Stimulated activated naive CD8-positive, alpha-beta T cell treated with anti-CD3 and anti-CD28 coated beads, Interleukin-15, Interleukin-2, amounts not matched to agents 100 U/mL and 50 U/mL, for 24 hours (primary cell): ENCODE data around the gene STX3.
"Not testable (repeated sequence)": the region's sequence is repeated elsewhere in the genome, so short reads cannot be mapped to it uniquely, and the experiment has no call there.

Source experiments
- ATAC-seq: fragments of 150-1000 bp; cut with Tn5 transposase; one replicate; pipeline ENCODE4 v1.10.0; 2021
- DNase-seq: peaks from one replicate; pipeline ENCODE4 v3.0.0; 2021

Gene STX3

DNA sequence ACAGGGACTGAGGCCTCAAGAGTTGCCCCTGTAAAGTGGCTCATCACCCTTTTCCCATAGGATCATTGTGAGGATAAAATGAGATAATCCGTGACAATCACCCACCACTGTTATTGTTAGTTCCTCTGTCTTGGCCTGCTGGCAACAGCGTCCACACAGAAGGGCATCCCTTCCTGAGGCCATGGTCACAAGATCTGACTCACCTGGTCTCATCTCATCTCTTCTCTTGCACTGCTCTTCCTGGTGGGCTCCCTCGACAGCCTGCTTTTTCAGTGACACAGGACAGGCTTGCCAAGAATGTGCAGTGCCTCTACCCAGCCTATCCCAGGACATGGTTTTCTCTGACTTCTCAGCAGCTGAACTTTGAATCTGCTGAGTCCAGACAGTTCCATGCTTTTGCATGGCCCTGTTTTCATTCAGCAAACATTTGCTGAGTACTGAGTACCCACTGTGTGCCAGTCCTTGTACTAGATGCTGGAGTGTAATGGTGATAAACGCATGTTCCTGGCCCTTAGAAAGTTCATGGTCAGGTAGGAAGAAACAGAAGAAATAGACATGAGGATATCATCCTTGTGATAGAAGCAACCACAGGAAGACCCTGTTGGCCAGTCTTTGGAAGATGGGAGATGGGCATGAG, 3.3 kb downstream of the STX3 start:
- ATAC-seq (no peak), DNase-seq (no peak)

DNA sequence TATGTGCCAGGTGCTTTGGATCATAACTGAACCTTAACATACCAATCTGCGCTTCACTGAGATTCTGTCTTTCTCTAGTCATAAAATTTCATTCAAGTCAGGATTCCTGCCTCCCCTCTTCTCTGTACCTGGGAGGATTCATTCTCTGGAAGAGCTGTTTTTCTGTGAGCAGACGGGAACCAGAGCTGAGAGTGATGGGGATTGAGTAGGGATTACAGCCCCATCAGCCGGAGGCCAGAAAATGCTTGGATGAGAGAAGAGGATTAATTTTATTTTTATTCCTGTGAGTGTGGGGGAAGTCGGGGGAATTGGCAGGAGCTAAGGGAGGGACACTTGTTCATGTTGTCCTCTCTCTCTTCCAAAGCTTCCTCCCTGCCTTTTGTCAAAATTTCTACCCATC, 4.7 kb downstream of the STX3 start:
- DNase-seq: no peak
- ATAC-seq: no peak

DNA sequence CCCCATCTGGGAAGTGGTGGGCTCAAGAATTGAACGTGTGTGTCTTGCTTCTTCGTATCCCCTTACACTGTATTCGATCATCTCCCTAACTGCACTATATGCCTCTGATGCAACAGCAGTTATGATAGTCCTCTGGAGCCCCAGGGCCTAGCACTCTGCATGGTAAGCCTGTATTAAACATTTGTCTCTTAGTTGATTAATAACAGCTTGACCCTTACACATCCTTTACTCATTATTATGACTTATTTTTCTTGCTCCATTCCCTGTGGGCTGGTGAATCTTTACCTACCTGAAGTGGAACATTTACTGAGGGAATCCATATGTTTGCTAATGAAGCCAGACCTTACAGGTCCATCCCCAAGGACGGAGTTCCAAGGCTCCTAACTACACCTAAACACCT, 5.6 kb downstream of the STX3 start:
- ATAC-seq (no peak), DNase-seq (no peak)

DNA sequence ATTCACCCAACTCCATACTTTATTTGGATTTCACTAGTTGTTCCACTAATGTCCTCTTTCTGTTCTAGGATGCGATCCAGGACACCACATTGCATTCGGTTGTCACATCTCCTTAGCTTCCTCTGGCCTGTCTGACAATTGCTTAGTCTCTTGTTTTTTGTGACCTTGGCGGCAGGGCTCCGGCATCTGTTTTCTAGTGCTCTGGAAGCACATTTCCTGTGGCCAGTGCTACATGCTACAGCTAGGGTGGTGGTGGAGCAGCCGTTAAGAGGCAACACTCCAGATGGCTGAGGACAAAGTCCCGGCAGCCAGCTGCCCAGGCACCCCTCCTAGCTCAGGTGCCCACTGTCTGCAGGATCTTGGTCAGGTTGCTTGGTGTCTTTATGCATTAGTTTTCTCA, 6.8 kb downstream of the STX3 start:
- DNase-seq (no peak), ATAC-seq (no peak)

DNA sequence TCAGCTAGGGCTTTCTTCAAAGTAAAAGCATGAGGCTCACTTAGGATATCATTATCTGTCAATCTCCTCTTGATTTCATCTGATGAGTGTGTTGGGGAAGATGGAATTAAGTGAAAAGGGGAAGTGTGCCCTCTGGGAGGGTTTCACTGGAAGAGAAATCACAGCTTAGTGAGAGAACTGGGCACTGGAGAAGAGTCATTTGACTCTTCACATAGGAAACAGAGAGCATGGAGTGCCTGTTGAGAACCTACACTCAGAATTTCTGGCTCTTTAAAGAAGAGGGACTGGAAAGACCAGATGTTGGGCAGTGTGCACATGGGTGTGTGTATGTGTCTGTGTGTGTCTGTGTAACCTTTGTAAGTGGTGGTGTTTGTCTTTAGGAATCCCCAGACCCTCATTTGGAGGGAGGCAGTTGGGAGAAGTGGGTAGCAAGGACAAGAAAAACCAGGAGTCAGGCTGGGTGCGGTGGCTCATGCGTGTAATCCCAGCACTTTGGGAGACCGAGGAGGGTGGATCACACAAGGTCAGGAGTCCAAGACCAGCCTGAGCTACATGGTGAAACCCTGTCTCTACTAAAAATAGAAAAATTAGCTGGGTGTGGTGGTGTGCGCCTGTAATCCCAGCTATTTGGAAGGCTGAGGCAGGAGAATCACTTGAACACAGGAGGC, 10.0 kb downstream of the STX3 start:
- DNase-seq (no peak), ATAC-seq (no peak)

DNA sequence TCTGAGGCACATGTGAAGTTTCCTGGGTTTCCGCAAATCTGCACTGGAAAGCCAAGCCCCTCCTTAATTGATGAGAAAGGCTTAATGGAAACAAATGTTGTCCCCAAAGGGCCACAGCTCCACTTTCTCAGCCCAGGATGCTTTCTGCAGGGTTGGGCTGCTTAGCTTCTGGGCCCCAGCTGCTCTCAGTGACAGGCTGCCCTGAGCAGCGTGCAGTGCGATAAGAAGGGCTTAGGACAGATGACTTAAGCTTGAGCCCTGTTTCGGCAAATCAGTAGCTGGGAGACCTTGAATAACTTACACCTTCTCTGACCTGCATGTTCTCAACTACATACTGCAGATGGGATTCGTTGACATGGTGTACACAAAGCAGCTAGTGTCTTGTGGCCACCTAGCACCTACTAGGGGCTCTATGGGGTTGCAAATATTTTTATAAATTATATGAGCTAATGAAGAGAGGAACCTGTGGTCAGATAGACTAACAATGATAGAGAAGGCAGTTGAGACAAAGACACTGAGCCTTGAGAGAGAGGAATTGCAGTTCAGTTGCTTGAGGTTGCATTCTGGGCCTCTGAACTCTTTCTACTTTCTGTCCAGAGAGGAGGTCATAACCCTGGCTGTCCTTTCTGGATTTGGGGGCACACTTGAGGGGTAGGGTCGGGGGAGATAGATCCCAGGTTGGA, 11.5 kb downstream of the STX3 start:
- ATAC-seq: no peak
- no peak for DNase-seq

DNA sequence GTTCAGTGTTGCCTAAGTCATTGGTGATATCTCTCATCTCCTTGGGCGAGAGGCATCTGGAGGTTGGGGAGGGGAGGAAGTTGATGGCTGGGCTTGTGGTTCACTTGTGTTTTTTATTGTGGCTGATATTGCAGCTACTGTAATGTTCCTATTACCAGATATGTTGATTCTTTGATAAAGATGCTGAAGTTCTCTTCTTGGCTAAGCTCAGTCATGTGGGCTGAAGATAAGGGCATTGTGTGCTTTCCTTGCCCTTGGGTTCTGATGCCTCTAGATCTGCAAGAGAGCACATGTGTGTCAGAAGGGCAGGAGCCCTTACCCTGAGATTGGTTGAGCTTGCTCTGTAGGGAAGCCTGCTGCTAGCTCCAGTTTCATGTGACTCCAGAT, 12.0 kb downstream of the STX3 start:
- DNase-seq (no peak), ATAC-seq (peak; percentile 32)

DNA sequence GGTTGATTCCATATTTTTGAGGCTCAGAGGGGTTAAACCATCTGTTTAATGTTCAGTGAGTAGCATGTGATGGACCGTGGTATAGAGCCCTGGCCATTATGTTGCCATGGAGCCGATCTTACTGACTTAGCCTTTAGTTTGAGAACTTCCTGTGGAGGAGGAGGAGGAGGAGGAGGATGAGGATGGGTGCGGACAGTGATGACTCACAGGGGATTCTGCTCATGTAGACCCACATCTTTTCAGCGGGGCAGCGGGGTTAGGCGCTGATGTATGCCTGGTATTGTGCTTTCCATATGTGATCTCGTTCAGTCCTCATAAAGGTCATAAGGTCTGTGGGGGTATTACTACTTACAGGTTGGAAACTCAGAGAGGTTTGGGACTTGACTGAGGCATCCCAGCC, 13.9 kb downstream of the STX3 start:
- ATAC-seq: no peak
- DNase-seq: no peak

DNA sequence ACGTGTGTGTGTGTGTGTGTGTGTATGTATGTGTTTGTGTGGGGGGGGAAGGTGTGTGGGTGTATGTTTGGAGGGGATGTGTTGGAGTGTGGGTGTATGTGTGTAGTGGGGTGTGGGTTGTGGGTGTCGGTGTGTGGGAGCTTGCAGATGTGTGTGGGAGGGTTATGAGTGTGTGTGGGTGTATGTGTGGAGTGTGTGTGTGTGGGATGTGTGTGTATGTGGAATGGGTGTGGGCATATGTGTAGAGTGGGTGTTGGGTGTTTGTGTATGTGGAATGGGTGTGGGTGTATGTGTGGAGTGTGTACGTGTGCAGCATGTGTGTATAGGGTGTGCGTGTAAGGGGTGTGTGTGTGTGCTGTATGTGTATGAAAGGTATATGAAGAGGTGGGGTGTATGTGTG, 14.7 kb downstream of the STX3 start:
- ATAC-seq: no peak

DNA sequence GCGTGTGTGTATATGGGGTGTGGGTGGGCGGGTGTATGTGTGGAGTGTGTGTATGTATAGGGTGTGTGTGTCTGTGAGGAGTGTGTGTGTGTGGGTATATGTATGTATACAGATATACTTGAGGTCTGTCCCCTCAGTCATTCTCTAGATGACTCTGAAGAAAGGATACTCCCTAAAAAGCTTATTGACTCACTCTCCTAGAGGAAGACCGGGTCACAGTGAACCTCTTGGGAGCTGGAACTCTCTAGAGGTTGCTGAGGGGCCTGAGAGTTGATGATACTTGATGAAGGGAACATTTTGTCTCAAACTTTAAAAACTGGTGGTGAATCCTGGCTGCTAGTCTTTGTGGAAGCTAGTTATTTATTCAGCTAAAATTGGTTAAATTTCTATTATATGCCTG, 15.1 kb downstream of the STX3 start:
- DNase-seq: no peak
- ATAC-seq: no peak

More for the DNA sequence above, 14.7 kb downstream of the STX3 start:
- DNase-seq: no peak

DNA sequence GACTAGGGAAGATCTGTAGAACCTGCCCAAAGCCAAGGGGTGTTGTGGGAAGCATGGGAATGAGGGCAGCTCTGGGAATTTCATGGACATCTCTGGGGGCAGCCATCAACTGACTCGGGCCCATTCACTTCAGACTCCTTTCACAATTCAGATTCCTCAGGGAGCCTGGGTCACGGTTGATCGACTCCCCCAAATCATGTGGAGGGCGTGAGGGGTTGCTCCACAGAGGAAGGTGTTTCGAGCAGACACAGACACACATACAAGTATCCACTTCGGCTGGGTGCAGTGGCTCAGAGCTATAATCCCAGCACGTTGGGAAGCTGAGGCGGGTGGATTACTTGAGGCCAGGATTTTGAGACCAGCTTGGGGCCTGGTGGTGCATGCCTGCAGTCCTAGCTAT, 15.7 kb downstream of the STX3 start:
- ATAC-seq: no peak

DNA sequence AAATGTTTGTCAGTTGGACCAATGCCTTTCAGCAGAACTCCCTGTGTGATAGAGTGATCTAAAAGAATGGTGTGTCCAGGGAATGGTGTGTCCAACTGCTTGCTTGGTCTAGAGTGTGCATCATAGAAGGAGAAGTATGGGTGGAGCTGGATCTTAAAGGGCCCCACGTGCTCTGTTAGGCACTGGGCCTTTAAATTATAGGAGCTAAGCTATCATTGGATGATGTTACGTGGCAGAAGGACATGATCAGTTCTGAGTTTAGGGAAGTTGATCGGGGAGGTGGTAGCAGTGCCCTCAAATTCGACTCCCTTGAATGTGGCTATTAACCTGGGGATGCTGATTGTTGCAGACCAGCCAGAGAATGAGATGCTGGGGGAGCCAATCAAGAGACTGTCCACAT, 16.4 kb downstream of the STX3 start:
- DNase-seq: no peak
- ATAC-seq: no peak

More for the DNA sequence above, 15.7 kb downstream of the STX3 start:
- no peak for DNase-seq

DNA sequence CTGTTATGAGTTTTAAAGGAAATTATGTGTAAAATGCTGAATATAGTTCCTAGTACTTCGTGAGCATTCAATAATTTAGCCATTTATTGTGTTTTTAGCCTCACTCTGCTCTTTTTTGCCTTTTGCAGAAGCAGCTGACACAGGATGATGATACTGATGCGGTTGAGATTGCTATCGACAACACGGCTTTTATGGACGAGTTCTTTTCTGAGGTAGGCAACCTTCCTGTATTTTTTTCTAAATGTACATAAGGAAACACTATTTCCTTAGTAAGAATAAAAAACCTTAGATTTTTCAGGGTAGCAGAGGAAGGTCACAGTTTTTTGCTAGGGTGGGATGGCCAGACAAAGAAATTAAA, 17.9 kb downstream of the STX3 start:
- ATAC-seq (no peak), DNase-seq (no peak)

DNA sequence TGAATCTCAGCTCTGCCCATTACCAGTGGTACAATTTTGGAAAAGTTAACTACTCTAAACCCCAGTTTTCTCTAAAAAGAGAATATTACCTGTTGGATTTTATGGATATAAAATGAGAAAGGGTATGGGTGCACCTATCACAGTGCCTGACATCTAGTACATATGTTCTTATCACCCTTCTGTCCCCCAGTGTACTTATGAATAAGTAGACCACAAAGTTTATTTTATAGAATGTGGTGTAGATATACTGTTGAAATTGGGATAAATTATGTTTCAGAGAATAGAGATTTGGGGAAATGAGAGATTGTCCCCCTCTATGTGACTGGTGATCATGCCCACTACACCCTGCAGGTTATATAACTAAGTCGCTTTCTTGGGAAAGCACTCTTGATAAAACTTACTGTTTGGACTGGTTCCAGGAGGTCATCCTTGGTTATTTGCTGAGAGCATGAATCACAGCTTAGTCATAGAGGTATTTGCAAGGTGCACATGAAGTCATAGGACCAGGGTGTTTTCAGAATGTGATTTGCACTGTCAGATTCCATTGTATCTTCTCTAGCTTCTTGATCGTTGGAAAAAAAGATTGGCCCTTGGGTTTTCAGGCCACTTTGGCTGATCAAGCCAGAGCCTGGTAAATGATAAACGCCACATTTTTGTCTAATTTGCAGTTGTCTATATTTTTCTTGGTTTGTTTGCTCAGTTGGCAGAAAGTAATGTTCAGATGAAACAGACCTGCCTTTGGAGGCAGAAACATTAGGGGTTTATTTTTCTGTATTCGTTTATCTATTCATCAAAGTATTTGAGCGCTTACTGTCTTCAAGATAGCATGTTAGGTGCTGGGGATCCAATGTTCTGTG, 21.3 kb downstream of the STX3 start:
- ATAC-seq (peak; percentile 73), DNase-seq (no peak)

DNA sequence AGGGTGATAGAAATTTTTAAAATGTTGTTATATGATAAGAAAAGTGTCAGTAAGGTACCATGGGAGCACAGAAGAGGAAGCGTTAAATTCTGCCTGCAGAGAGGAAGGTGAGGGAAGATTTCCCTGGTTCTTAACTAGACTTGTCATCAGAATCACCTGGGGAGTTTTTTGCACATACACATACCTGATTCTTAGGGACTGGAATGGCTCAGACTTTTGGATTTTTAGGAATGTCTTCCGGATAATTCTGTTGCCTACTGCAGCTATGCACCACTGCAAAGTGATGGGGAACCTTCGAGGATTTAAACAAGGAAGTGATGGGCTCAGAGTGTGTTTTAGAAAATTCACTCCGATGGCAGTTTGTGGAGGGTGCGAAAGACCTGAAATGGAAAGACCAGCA, 21.9 kb downstream of the STX3 start:
- DNase-seq: no peak
- ATAC-seq: no peak

DNA sequence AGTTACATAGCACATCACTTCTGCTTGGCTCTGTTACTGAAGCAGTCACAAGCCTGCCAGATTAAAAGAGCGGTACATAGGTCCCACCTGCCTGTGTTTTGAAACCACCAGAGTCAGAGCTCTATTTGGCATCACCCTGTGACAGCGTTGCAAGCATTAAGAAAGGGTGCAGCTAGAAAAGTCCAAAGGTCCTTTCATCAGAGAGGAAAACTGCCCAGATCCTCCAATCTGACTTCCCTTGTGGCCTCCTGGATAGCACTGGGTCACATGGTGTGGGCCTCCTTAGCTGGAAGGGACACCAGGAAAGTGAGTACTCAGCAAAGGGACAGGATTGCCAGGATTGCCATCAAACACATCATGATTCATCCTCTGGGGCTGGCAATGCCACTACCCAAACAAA, 22.9 kb downstream of the STX3 start:
- ATAC-seq: no peak
- no peak for DNase-seq

DNA sequence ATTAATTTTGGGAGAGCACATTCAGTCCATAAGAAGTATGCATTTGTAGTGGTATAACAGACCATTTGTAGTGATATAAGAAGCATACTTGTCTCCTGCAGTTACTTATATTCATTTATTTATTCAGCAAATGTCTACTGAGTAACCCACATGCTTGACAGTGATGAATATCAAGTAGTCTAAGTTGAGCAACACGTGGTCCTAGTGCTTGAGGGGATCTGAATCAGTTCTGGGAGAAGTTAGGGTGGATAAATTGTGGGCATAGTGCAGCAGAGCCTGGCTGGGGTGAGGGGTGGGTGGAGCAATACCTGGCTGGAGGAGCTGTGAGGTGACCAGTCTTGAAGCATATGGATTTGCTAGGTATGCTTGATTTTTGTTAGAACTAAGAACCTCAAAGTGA, 24.3 kb downstream of the STX3 start:
- no peak for ATAC-seq

DNA sequence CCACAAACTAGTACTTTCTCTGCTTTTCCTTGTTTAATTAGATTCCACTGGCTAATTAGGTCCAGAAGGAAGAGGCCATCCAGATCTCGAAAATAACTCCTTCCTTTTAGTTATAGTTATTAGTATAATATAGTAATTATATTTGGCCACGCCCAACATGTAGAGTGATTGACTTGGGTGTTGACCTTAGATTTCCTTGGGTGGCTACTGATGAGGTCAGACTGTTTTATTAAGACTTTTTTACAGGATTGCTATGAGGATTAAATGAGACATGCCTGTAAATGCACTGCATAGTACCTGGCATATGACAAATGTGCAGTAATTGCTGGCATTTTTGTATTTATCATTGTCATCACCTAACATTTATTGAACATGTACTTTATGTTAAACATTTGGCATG, 26.9 kb downstream of the STX3 start:
- no peak for DNase-seq
- ATAC-seq: no peak

More for the DNA sequence above, 24.3 kb downstream of the STX3 start:
- no peak for DNase-seq

DNA sequence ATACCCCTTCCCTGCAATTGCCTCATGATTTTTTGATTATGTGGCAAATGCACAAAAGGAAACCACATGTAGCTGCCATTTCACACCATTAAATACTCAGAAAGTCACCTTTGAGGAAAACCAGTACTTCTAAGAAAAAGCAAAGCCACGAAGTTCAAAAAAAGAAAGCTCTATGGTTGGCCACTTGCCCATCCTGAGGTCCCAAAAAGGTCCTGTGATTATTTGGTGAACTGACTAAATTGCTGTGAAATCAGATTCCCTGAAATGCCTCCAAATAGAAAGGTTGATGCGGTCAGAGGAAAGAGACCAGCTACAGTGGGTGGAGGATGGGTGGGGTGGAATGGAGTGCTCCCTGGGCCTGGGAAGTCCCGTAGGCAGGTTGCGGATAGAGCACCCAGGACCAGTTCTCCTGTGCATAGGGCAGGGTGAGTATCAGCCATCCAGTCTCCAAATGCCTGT, 28.5 kb downstream of the STX3 start:
- ATAC-seq: peak; percentile 57

DNA sequence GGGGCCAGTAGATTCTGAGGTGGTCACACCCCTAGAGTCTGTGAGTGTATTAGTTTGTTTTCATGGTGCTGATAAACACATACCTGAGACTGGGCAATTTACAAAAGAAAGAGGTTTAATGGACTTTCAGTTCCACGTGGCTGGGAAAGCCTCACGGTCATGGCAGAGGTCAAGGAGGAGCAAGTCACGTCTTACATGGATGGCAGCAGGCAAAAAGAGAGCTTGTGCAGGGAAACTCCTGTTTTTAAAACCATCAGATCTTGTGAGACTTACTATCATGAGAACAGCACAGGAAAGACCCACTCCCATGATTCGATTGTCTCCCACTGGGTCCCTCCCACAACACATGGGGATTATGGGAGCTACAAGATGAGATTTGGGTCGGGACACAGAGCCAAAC, 29.3 kb downstream of the STX3 start:
- ATAC-seq, DNase-seq: not testable (repeated sequence)

More for the DNA sequence above, 28.5 kb downstream of the STX3 start:
- no peak for DNase-seq

DNA sequence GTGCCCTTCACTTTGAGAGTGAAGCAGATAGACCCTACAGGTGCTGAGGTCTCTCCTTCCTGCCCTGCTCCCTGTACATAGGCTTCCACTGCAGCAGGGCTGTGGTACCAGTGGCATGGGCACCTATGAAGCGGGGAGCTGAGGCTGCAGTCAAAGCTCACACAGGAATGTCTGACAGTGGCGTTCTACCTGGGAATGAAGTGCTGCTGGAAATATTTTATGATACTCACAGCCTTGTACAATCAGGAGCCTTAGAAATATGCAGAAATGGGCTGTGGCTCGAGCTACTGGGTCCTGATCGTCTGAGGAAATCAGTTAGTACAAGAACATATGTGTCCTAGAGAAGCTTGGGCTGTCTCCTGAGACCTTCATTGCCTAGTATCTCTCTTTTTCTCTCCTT, 30.6 kb downstream of the STX3 start:
- DNase-seq: no peak
- ATAC-seq: no peak

DNA sequence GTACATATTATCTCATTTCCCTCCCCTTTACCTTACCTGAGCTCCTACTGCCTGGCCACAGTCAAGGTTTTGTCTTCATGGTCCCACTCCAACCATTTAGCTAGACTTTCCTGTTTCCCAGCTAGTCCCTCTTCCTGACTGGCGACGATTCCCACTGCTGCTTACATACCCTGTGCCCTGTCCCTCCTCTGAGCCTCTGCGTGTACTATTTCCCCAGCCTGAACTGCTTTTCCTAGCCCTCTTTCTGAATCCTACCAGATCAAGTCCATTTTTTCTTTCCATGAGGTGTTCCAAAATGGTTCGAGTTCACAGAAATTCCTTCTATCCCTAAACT, 32.0 kb downstream of the STX3 start:
- no peak for DNase-seq
- ATAC-seq: no peak

DNA sequence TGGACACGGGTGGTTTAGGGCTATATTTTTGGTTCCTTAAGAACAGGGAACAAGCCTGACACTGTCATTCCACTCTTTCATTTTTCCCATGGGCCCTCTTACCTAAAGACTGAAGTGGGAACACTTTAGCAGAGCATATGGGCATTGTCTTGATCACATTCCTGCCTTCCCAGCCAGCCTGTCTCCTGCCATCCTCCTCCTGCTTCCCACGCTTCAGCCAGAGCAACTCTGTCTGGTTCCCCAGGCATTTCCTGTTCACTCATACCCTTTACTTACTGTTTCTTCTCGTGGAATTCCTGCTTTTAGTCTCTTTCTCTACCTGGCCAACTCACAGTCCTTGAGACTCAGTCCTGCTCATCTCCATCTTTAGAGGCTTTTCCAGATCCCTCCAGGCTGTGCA, 32.6 kb downstream of the STX3 start:
- DNase-seq: no peak

More for the DNA sequence above, 32.6 kb downstream of the STX3 start:
- no peak for ATAC-seq
